Measurements from ENCODE around the gene GOLGA5. TPM values are rescaled to one million over a fixed set of nuclear protein-coding genes. Genes with fewer than 3 reads are reported as not detected.

Gene GOLGA5
- total RNA-seq, 1 donor, result 70.3 TPM

- DNase-seq (ENCODE audit: low read depth), result peak; percentile 24
- no peak for TF ChIP-seq CTCF (IDR thresholded peaks at IDR 0.05; ENCODE audit: insufficient read depth, low read length)
Measured at GRCh38 chr14:92794547-92794941, 439 bp downstream of the GOLGA5 start.

DNA sequence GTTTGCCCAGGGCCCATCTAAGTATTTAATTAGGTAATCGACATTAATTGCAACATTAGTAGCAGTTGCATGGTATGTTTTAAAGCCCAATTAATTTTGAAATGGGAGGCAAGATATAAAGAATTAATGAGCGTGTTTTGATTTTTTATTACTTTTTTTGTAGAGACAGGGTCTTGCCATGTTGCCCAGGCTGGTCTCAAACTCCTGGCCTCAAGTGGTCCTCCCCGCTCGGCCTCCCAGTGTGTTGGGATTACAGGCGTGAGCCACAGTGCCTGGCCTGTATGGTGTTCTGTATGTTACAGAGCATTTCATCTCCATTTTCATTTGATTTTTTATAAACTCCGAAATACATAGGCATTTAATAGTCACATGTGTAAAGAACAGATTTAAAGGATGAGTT is 856 bp downstream of the GOLGA5 start:
- no peak for DNase-seq (ENCODE audit: low read depth)
- TF ChIP-seq CTCF (IDR thresholded peaks at IDR 0.05; ENCODE audit: insufficient read depth, low read length), result no peak
- peak overlapping the region; percentile 98 for H3K4me3 ChIP-seq (ENCODE audit: low read depth, low read length)

More at GRCh38 chr14:92794547-92794941, 439 bp downstream of the GOLGA5 start:
- peak overlapping the region; percentile 98 for H3K4me3 ChIP-seq (ENCODE audit: low read depth, low read length)

DNA sequence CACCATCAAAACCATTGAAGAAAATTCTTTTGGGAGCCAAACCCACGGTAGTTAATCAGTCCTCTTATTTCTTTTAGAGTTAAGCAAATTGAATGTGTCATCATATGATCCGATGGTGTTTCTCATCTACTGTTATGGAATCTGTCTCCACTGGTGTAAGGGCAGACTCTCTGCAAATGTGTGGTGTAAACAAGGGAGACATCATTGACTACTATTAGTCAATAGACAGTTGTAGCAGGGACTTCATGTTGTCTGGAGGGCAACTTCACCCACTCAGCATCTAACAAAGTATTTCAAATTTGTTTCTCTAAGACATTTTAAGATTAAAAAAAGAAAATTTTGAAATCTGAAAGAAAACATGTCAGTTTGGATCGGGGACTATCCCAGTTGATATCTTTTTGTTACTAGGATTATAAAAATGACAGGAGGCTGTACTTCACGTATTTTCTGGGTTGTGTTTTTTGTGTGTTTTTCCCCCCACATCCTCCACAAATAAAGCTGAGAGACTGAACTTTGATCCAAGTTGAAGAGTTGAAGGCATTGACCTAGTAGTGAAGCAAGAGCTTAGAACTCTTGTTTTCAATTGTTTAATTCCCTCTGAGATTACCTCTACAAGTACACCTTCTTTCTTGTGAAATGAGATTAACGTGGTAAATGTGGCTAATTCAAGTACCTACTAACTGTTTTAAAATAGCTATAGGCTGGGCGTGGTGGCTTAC is 4.0 kb downstream of the GOLGA5 start:
- H3K4me3 ChIP-seq (ENCODE audit: low read depth, low read length), result no peak overlapping the region
- DNase-seq (ENCODE audit: low read depth), result no peak
- TF ChIP-seq CTCF (IDR thresholded peaks at IDR 0.05; ENCODE audit: insufficient read depth, low read length), result no peak

- TF ChIP-seq CTCF (IDR thresholded peaks at IDR 0.05; ENCODE audit: insufficient read depth, low read length), result no peak
- no peak overlapping the region for H3K4me3 ChIP-seq (ENCODE audit: low read depth, low read length)
- DNase-seq (ENCODE audit: low read depth), result no peak
Measured at GRCh38 chr14:92798811-92799210, 4.7 kb downstream of the GOLGA5 start.

DNA sequence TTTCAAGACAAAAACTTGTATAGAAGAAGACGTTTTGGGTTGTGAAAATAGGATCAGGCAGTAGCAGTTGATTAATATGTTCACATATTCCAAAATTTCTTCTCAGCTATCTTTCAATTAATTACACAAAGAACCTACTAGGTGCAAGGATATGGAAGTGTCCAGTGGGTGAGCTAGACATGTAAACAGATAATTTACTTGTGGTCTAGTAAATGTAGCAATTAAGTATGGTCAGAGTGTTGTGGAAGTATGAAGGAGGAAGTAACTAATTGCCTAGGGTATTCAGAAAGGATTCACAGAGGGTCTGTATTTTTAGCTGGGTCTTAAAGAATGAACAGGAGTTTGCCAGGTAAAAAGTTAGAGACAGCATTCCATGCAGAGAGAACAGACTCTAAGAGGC is 5.9 kb downstream of the GOLGA5 start:
- no peak for DNase-seq (ENCODE audit: low read depth)
- TF ChIP-seq CTCF (IDR thresholded peaks at IDR 0.05; ENCODE audit: insufficient read depth, low read length), result no peak
- no peak overlapping the region for H3K4me3 ChIP-seq (ENCODE audit: low read depth, low read length)

GRCh38 chr14:92800525-92800924 is 6.4 kb downstream of the GOLGA5 start:
- TF ChIP-seq CTCF (IDR thresholded peaks at IDR 0.05; ENCODE audit: insufficient read depth, low read length), result no peak
- DNase-seq (ENCODE audit: low read depth), result no peak
- no peak overlapping the region for H3K4me3 ChIP-seq (ENCODE audit: low read depth, low read length)

- no peak for DNase-seq (ENCODE audit: low read depth)
- TF ChIP-seq CTCF (IDR thresholded peaks at IDR 0.05; ENCODE audit: insufficient read depth, low read length), result no peak
- H3K4me3 ChIP-seq (ENCODE audit: low read depth, low read length), result no peak overlapping the region
Measured at GRCh38 chr14:92801917-92802316, 7.8 kb downstream of the GOLGA5 start.
